Measurements from ENCODE around the gene FAM3C. TPM values are rescaled to one million over a fixed set of nuclear protein-coding genes. Genes with fewer than 3 reads are reported as not detected.

FAM3C gene
- total and polyA plus RNA-seq, 2 experiments from 2014 or later = 33.9 to 60.3 TPM

DNA sequence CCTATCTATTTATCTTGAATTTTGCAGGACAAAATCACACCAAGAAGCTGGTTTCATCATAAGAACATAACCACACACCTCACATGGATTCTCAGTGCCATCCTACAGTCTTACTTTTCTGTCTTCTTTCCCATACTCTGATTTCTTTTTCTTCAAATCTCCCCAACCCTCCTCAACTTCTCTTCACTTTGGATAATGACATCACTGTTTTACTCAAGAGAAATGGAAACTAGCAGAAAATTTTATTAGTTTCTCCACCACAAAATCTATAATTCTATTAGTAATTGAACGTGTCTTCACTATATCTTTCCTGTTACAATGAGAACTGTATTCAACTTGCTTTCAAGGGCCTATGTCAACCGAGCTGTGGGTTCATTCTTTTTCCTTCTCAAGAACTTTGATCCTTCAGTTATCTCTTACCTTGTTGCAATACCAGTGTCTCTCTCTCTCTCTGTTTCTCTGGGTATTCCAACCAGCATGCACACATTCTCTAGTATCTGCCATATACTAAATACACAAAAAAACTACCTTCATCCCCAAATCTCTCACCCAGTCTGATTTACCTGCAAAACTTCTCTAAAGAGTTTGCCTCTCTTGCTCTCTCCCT lies 35.4 kb upstream of the FAM3C start:
- no peaks in the 10 kb centered on the region for H3K27me3 Mint-ChIP-seq (ENCODE audit: insufficient read depth, low read depth, poor library complexity)
- Histone ChIP-seq H3K27me3 (ENCODE audit: insufficient read depth) (no peaks in the 10 kb centered on the region), H3K79me2 (replicated peaks; ENCODE audit: insufficient read depth) (no peaks in the 10 kb centered on the region), H4K20me1 (replicated peaks; ENCODE audit: insufficient read depth) (no peaks in the 10 kb centered on the region), H3K9me2 (ENCODE audit: insufficient read depth) (peaks cover 11% of the 10 kb centered on the region), H3K4me2 (no peak overlapping the region), H3K36me3 (ENCODE audit: insufficient read depth) (no peaks in the 10 kb centered on the region), H3K4me1 (ENCODE audit: insufficient read depth) (0 out of 2 replicates have a peak, but pooled peaks cover 3% of the 10 kb centered on the region), H2AFZ (no peak overlapping the region), H3F3A (replicated peaks; ENCODE audit: low read depth) (no peaks in the 10 kb centered on the region), H3K4me3 (no peak overlapping the region), H3K27ac (ENCODE audit: low read depth) (no peak overlapping the region)
- ATAC-seq (no peak), DNase-seq (ENCODE audit: low spot score) (no peak)
- H3K27ac Mint-ChIP-seq = no peak overlapping the region
- no peak overlapping the region for H3K4me3 Mint-ChIP-seq
- no peaks in the 10 kb centered on the region for H3K36me3 Mint-ChIP-seq (ENCODE audit: low read depth)
- H3K9me3 Mint-ChIP-seq = no peaks in the 10 kb centered on the region
- H3K4me1 Mint-ChIP-seq = no peaks in the 10 kb centered on the region
- no peak for TF ChIP-seq ZNF462 (CRISPR knock-in tag; IDR thresholded peaks at IDR 0.05)
- TF ChIP-seq ZNF114 (CRISPR knock-in tag; IDR thresholded peaks at IDR 0.05) = no peak
- TF ChIP-seq POLR2AphosphoS5 (IDR thresholded peaks at IDR 0.05; ENCODE audit: low read depth) = no peak
- TF ChIP-seq NANOG (IDR thresholded peaks at IDR 0.05; ENCODE audit: borderline replicate concordance) = no peak
- no peak for TF ChIP-seq ETS1 (IDR thresholded peaks at IDR 0.05)
- TF ChIP-seq ZNF331 (CRISPR knock-in tag; IDR thresholded peaks at IDR 0.05; ENCODE audit: low read depth) = no peak
- no peak for TF ChIP-seq REST (IDR thresholded peaks at IDR 0.05; ENCODE audit: unreplicated experiment)
- TF ChIP-seq EZH2phosphoT487 (IDR thresholded peaks at IDR 0.05; ENCODE audit: unreplicated experiment) = no peak
- no peak for TF ChIP-seq JUNB (IDR thresholded peaks at IDR 0.05; ENCODE audit: unreplicated experiment)
- TF ChIP-seq EZH2 (IDR thresholded peaks at IDR 0.05; ENCODE audit: low read depth, unreplicated experiment) = no peak
- no peak for TF ChIP-seq STAT1 (IDR thresholded peaks at IDR 0.05; ENCODE audit: unreplicated experiment)
- TF ChIP-seq, protein P1, sequence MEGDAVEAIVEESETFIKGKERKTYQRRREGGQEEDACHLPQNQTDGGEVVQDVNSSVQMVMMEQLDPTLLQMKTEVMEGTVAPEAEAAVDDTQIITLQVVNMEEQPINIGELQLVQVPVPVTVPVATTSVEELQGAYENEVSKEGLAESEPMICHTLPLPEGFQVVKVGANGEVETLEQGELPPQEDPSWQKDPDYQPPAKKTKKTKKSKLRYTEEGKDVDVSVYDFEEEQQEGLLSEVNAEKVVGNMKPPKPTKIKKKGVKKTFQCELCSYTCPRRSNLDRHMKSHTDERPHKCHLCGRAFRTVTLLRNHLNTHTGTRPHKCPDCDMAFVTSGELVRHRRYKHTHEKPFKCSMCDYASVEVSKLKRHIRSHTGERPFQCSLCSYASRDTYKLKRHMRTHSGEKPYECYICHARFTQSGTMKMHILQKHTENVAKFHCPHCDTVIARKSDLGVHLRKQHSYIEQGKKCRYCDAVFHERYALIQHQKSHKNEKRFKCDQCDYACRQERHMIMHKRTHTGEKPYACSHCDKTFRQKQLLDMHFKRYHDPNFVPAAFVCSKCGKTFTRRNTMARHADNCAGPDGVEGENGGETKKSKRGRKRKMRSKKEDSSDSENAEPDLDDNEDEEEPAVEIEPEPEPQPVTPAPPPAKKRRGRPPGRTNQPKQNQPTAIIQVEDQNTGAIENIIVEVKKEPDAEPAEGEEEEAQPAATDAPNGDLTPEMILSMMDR (conservative IDR thresholded peaks at IDR 0.05; ENCODE audit: low read depth in 2 of 2) = no peak
- TF ChIP-seq CREB1 (CRISPR knock-in tag; IDR thresholded peaks at IDR 0.05; ENCODE audit: low read depth) = no peak

Measured in GM23338 (cell line).